B cell (primary cell): ENCODE data around the gene TBATA. TPM values are rescaled to one million over a fixed set of nuclear protein-coding genes. Genes with fewer than 3 reads are reported as not detected.

Source experiments
- ATAC-seq: fragments of 200-7000 bp; cut with Tn5 transposase; one replicate; pipeline ENCODE4 v1.10.0; 2021; ENCODE audit warnings: low read depth, mild to moderate bottlenecking, moderate number of reproducible peaks, moderate library complexity
- CTCF ChIA-PET: fragments of 350-600 bp; sonication (Branson Sonifier 250); formaldehyde crosslinking; loops from one replicate; lab custom pipeline; 2021; ENCODE audit warnings: antibody characterized with exemption, inconsistent platforms; lab: Charles Lee
- POLR2A ChIA-PET: fragments of 350-600 bp; sonication (Branson Sonifier 250); formaldehyde crosslinking; loops from one replicate; lab custom pipeline; 2021; ENCODE audit warnings: antibody characterized with exemption; lab: Charles Lee
- DNase-seq: peaks from one replicate; pipeline ENCODE4 v3.0.0; 2013
- H2AFZ ChIP-seq: 2 replicates; pipeline ENCODE4 v1.6.1; 2012; ENCODE audit warnings: mild to moderate bottlenecking, low read depth, low read length; ENCODE audit not compliant: insufficient read depth, poor library complexity, severe bottlenecking
- H3K27ac ChIP-seq, 2 donors: 1 replicate in 1 of 2; 2 replicates in 1 of 2; pipeline ENCODE4 v1.5.1; 2012 to 2013; ENCODE audit warnings: low read length in 2 of 2, mild to moderate bottlenecking in 2 of 2, moderate library complexity in 1 of 2
- H3K27me3 ChIP-seq, 4 experiments: fragments of 200-600 bp in 1 of 4; sonication (generic) in 1 of 4; replicated peaks in 1 of 4; 1 replicate in 2 of 4; 2 replicates in 2 of 4; pipeline versions ENCODE4 v1.6.1 to v1.7.0; 2013 to 2016; ENCODE audit warnings: low read length in 3 of 4, mild to moderate bottlenecking in 2 of 4, mixed read lengths in 1 of 4, moderate library complexity in 1 of 4; ENCODE audit not compliant: insufficient read depth in 4 of 4, control insufficient read depth in 3 of 4; ENCODE audit errors: control extremely low read depth in 1 of 4
- H3K36me3 ChIP-seq, 2 experiments: replicated peaks in 1 of 2; 1 replicate in 1 of 2; 2 replicates in 1 of 2; pipeline versions ENCODE4 v1.6.1 to v1.7.1; 2013; ENCODE audit warnings: low read length in 1 of 2; ENCODE audit not compliant: insufficient read depth in 2 of 2, control insufficient read depth in 1 of 2; ENCODE audit errors: control extremely low read depth in 1 of 2, extremely low read depth in 1 of 2
- H3K4me1 ChIP-seq, 2 donors: fragments of 200-600 bp in 1 of 2; sonication (generic) in 1 of 2; 1 replicate in 1 of 2; 2 replicates in 1 of 2; pipeline versions ENCODE4 v1.5.1 to v1.6.1; 2013 to 2017; ENCODE audit warnings: low read length in 2 of 2; ENCODE audit not compliant: control insufficient read depth in 2 of 2, insufficient read depth in 2 of 2
- H3K4me2 ChIP-seq: replicated peaks from 2 replicates; pipeline ENCODE3; 2012; ENCODE audit warnings: mild to moderate bottlenecking, low read depth, low read length; ENCODE audit not compliant: poor library complexity, severe bottlenecking
- H3K4me3 ChIP-seq, 5 experiments: fragments of 200-600 bp in 1 of 5; sonication (generic) in 1 of 5; 1 replicate in 3 of 5; 2 replicates in 2 of 5; pipeline versions ENCODE4 v1.5.1 to v1.7.0; 2011 to 2016; ENCODE audit warnings: low read length in 4 of 5, mild to moderate bottlenecking in 4 of 5, low read depth in 2 of 5, control low read depth in 1 of 5, moderate library complexity in 1 of 5; ENCODE audit not compliant: insufficient read depth in 1 of 5; ENCODE audit errors: control extremely low read depth in 1 of 5, extremely low read depth in 1 of 5
- H3K79me2 ChIP-seq: fragments of 200-600 bp; sonication (generic); one replicate; pipeline ENCODE4 v1.6.0; 2016; ENCODE audit warnings: low read length; ENCODE audit not compliant: control insufficient read depth, insufficient read depth
- H3K9ac ChIP-seq: fragments of 200-600 bp; sonication (generic); 2 replicates; pipeline ENCODE4 v1.6.1; 2017; ENCODE audit warnings: mild to moderate bottlenecking, low read length, moderate library complexity
- H3K9me3 ChIP-seq, 3 donors: one replicate each; pipeline versions ENCODE4 v1.6.1 to v1.7.1; 2013; ENCODE audit warnings: low read length in 2 of 3; ENCODE audit not compliant: control insufficient read depth in 2 of 3, insufficient read depth in 1 of 3; ENCODE audit errors: control extremely low read depth in 1 of 3
- H4K20me1 ChIP-seq: 2 replicates; pipeline ENCODE4 v1.6.0; 2012; ENCODE audit warnings: mild to moderate bottlenecking, low read length; ENCODE audit not compliant: insufficient read depth, control insufficient read depth, poor library complexity, severe bottlenecking
- H3K27ac Mint-ChIP-seq: one replicate; pipeline ENCODE4 v1.8.0; 2021; ENCODE audit warnings: mixed read lengths
- H3K27me3 Mint-ChIP-seq: one replicate; pipeline ENCODE4 v1.8.0; 2021; ENCODE audit warnings: mixed read lengths
- H3K4me1 Mint-ChIP-seq: one replicate; pipeline ENCODE4 v1.8.0; 2021; ENCODE audit warnings: mixed read lengths
- H3K4me3 Mint-ChIP-seq: one replicate; pipeline ENCODE4 v1.8.0; 2021; ENCODE audit warnings: mixed read lengths
- H3K9me3 Mint-ChIP-seq: one replicate; pipeline ENCODE4 v1.8.0; 2022; ENCODE audit warnings: mixed read lengths; ENCODE audit not compliant: insufficient read depth
- EZH2 ChIP-seq: IDR thresholded peaks from 2 replicates; pipeline ENCODE4 v1.6.1; 2012; ENCODE audit warnings: borderline replicate concordance, low read depth, mild to moderate bottlenecking, moderate library complexity, low read length; ENCODE audit not compliant: insufficient read depth, poor library complexity, severe bottlenecking
- WGBS: methylation state at CpG from one replicate; pipeline ENCODE4 v1.1.5; 2013; ENCODE audit warnings: missing lambda C conversion rate; ENCODE audit not compliant: insufficient coverage; 5-methylcytosine and 5-hydroxymethylcytosine counted together
- intact Hi-C: fragments of 100-400 bp; cut with micrococcal nuclease; formaldehyde crosslinking; loops from one replicate; pipeline ENCODE4 v1.10.0; 2022
- polyA plus RNA-seq: library from polyadenylated mRNA; depleted of rRNA; stranded (reverse); fragments of >200 nt; gene quantifications from 2 replicates; pipeline ENCODE4 v1.2.3, GENCODE V29; 2012
- total RNA-seq, 2 donors: library from RNA; stranded (reverse); fragments of 120-200 nt in 1 of 2; gene quantifications; 1 replicate in 1 of 2; 2 replicates in 1 of 2; pipeline versions ENCODE4 v1.2.3 to v1.2.4, GENCODE V29; 2013 to 2022
- TF ChIP-seq, protein P1 (sequence below): fragments of 200-600 bp; IDR thresholded peaks from one replicate; pipeline ENCODE4 v1.8.0; 2022; ENCODE audit warnings: antibody characterized with exemption, mild to moderate bottlenecking

The TBATA gene
- total and polyA plus RNA-seq, 2 donors (not counting 1 experiment from before 2014, with no cell fraction given): not detected

DNA sequence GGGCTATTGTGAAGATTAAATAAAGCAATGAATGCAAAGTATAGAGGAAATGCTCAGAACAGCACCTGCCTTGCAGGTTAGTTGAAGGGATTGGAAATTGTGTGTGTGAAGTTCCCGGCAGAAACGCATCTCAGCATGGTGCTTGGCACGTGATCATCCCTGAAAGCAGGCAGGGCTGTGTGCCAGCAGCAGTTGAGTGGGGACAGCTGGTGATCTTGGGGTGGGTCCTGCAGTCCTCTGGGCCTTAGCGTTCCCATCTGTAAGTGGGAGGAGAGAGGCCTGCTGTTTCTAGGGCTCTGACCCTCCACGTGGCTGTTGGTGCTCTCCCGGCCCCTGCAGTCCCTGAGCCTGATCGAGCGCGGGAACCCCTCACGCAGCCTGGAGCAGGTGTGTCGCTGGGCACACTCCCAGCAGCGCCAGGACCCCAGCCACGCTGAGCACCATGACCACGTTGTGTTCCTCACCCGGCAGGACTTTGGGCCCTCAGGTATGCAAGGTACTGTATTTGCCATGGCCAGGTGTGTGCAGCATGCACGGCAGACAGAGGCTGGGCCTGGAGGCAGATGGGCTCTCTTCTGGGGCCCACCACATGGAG is 55.3 kb downstream of the TBATA start:
- Histone ChIP-seq H3K9ac (no peak overlapping the region), H3K36me3 (no peaks in the 10 kb centered on the region), H3K4me3 (no peak overlapping the region), H3K4me1 (no peaks in the 10 kb centered on the region), H3K9me3 (peaks cover 0 to 4% (median 0%) of the 10 kb centered on the region in 3 donors), H2AFZ (no peak overlapping the region), H4K20me1 (no peaks in the 10 kb centered on the region), H3K27ac (no peak overlapping the region), H3K27me3 (peaks cover 0 to 2% (median 0%) of the 10 kb centered on the region in 4 experiments), H3K4me2 (no peak overlapping the region), H3K79me2 (no peaks in the 10 kb centered on the region)
- H3K4me3 Mint-ChIP-seq: no peak overlapping the region
- no peaks in the 10 kb centered on the region for H3K27me3 Mint-ChIP-seq
- intact Hi-C loops: no loop called here
- ChIA-PET CTCF (no interaction called here), POLR2A (no interaction called here)
- DNase-seq (no peak), ATAC-seq (no peak)
- WGBS: 95% methylated on average over 16 of the region's 16 CpGs
- TF ChIP-seq, protein P1, sequence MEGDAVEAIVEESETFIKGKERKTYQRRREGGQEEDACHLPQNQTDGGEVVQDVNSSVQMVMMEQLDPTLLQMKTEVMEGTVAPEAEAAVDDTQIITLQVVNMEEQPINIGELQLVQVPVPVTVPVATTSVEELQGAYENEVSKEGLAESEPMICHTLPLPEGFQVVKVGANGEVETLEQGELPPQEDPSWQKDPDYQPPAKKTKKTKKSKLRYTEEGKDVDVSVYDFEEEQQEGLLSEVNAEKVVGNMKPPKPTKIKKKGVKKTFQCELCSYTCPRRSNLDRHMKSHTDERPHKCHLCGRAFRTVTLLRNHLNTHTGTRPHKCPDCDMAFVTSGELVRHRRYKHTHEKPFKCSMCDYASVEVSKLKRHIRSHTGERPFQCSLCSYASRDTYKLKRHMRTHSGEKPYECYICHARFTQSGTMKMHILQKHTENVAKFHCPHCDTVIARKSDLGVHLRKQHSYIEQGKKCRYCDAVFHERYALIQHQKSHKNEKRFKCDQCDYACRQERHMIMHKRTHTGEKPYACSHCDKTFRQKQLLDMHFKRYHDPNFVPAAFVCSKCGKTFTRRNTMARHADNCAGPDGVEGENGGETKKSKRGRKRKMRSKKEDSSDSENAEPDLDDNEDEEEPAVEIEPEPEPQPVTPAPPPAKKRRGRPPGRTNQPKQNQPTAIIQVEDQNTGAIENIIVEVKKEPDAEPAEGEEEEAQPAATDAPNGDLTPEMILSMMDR: no peak
- no peak for TF ChIP-seq EZH2
- no peaks in the 10 kb centered on the region for H3K4me1 Mint-ChIP-seq
- no peaks in the 10 kb centered on the region for H3K9me3 Mint-ChIP-seq
- H3K27ac Mint-ChIP-seq: no peak overlapping the region

DNA sequence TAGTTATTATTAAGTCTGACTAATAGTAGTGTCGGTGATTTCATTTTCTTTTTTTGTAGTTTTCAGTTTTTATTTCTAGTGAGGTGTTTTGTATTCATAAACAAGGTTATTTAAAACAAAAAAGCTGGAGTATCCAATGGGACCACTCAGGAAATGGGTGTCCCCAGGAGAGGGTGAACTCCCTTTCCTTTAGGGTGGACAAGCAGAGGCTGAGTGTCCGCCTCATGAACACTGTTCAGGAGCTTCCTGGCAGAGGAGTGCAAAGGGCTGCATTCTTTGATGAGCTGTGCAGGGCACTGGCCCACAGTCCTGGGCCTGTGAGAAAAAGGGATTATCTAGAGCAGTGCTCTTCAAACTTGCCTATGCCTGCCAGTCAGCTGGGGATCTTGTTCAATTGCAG is 56.8 kb downstream of the TBATA start:
- Histone ChIP-seq H3K27me3 (peaks cover 0 to 2% (median 0%) of the 10 kb centered on the region in 4 experiments), H2AFZ (no peak overlapping the region), H3K4me1 (no peaks in the 10 kb centered on the region), H3K4me2 (no peak overlapping the region), H4K20me1 (no peaks in the 10 kb centered on the region), H3K36me3 (no peaks in the 10 kb centered on the region), H3K79me2 (no peaks in the 10 kb centered on the region), H3K4me3 (no peak overlapping the region), H3K9ac (no peak overlapping the region), H3K27ac (no peak overlapping the region), H3K9me3 (peaks cover 0 to 4% (median 0%) of the 10 kb centered on the region in 3 donors)
- CTCF ChIA-PET: interaction anchor here (1.6 kb wide), 1 partner anchor 267 kb away, joined by 3 read pairs; no protein-coding TSS in a partner anchor
- WGBS: 100% methylated on average over 1 of the region's 2 CpGs
- H3K4me1 Mint-ChIP-seq: no peaks in the 10 kb centered on the region
- intact Hi-C loops: no loop called here
- H3K27ac Mint-ChIP-seq: no peak overlapping the region
- TF ChIP-seq EZH2: no peak
- TF ChIP-seq, protein P1: no peak
- H3K27me3 Mint-ChIP-seq: no peaks in the 10 kb centered on the region
- POLR2A ChIA-PET: no interaction called here
- H3K4me3 Mint-ChIP-seq: no peak overlapping the region
- no peak for ATAC-seq
- no peak for DNase-seq
- no peaks in the 10 kb centered on the region for H3K9me3 Mint-ChIP-seq
